ENCODE measurements around the gene ATP11A. TPM values are rescaled to one million over a fixed set of nuclear protein-coding genes. Genes with fewer than 3 reads are reported as not detected.
"Not testable (repeated sequence)": the region's sequence is repeated elsewhere in the genome, so short reads cannot be mapped to it uniquely, and the experiment has no call there.

The ATP11A gene
- total RNA-seq, 2 donors from 2014 or later: 33.8 to 41.0 TPM

- Mint-ChIP-seq H3K4me3 (no peak overlapping the region), H3K4me1 (ENCODE audit: low read depth) (peaks cover 16% of the 10 kb centered on the region), H3K36me3 (ENCODE audit: insufficient read depth in 2 of 2) (peaks cover 8 to 16% of the 10 kb centered on the region in 2 donors), H3K27ac (peak overlapping the region; percentile 59), H3K27me3 (ENCODE audit: low read depth) (no peaks in the 10 kb centered on the region), H3K9me3 (peaks cover 0 to 5% of the 10 kb centered on the region in 2 donors)
- DNase-seq: no peak
- ATAC-seq (replicated peaks in 1 of 2): no peak
Measured at GRCh38 chr13:112870737-112871287, 181.0 kb downstream of the ATP11A start.

GRCh38 chr13:112871742-112872141 is 181.9 kb downstream of the ATP11A start:
- no peak for ATAC-seq (replicated peaks in 1 of 2)
- peaks cover 16% of the 10 kb centered on the region for H3K4me1 Mint-ChIP-seq (ENCODE audit: low read depth)
- no peaks in the 10 kb centered on the region for H3K27me3 Mint-ChIP-seq (ENCODE audit: low read depth)
- DNase-seq: no peak
- H3K27ac Mint-ChIP-seq: no peak overlapping the region
- H3K36me3 Mint-ChIP-seq (ENCODE audit: insufficient read depth in 2 of 2): peaks cover 6 to 8% of the 10 kb centered on the region in 2 donors
- peaks cover 0 to 5% of the 10 kb centered on the region in 2 donors for H3K9me3 Mint-ChIP-seq
- H3K4me3 Mint-ChIP-seq: no peak overlapping the region

GRCh38 chr13:112872657-112873631 is 183.1 kb downstream of the ATP11A start:
- ATAC-seq (replicated peaks in 1 of 2) (peak; percentile 80 to 81), DNase-seq (peak; percentile 68 to 79)
- peak overlapping the region; percentile 49 to 58 for H3K4me3 Mint-ChIP-seq
- not testable (repeated sequence) for H3K36me3 Mint-ChIP-seq (ENCODE audit: insufficient read depth in 2 of 2); H3K27me3 Mint-ChIP-seq (ENCODE audit: low read depth); H3K9me3 Mint-ChIP-seq
- H3K27ac Mint-ChIP-seq: peak overlapping the region; percentile 91
- H3K4me1 Mint-ChIP-seq (ENCODE audit: low read depth): peaks cover 16% of the 10 kb centered on the region

- ATAC-seq (replicated peaks in 1 of 2): peak; percentile 67 to 71
- H3K27ac Mint-ChIP-seq: peak overlapping the region; percentile 91
Measured at GRCh38 chr13:112873851-112874750, 184.3 kb downstream of the ATP11A start.

GRCh38 chr13:112874751-112875300 is 185.0 kb downstream of the ATP11A start:
- H3K36me3 Mint-ChIP-seq (ENCODE audit: insufficient read depth in 2 of 2): peaks cover 0 to 6% of the 10 kb centered on the region in 2 donors
- H3K27me3 Mint-ChIP-seq (ENCODE audit: low read depth): no peaks in the 10 kb centered on the region
- H3K9me3 Mint-ChIP-seq: peaks cover 0 to 5% of the 10 kb centered on the region in 2 donors
- peaks cover 16% of the 10 kb centered on the region for H3K4me1 Mint-ChIP-seq (ENCODE audit: low read depth)
- ATAC-seq (replicated peaks in 1 of 2) (no peak), DNase-seq (no peak)
- H3K27ac Mint-ChIP-seq: no peak overlapping the region
- H3K4me3 Mint-ChIP-seq: no peak overlapping the region

More at GRCh38 chr13:112873851-112874750, 184.3 kb downstream of the ATP11A start:
- peak; percentile 83 to 86 for DNase-seq
- peaks cover 16% of the 10 kb centered on the region for H3K4me1 Mint-ChIP-seq (ENCODE audit: low read depth)
- no peaks in the 10 kb centered on the region for H3K27me3 Mint-ChIP-seq (ENCODE audit: low read depth)
- H3K4me3 Mint-ChIP-seq: peak overlapping the region; percentile 49 to 58
- H3K9me3 Mint-ChIP-seq: peaks cover 0 to 5% of the 10 kb centered on the region in 2 donors
- H3K36me3 Mint-ChIP-seq (ENCODE audit: insufficient read depth in 2 of 2): peaks cover 0 to 6% of the 10 kb centered on the region in 2 donors

- Mint-ChIP-seq H3K27me3 (ENCODE audit: low read depth) (no peaks in the 10 kb centered on the region), H3K27ac (no peak overlapping the region)
Measured at GRCh38 chr13:112875627-112876026, 185.8 kb downstream of the ATP11A start.

GRCh38 chr13:112876305-112877000 is 186.6 kb downstream of the ATP11A start:
- H3K36me3 Mint-ChIP-seq (ENCODE audit: insufficient read depth in 2 of 2): peaks cover 0 to 3% of the 10 kb centered on the region in 2 donors
- H3K4me1 Mint-ChIP-seq (ENCODE audit: low read depth): peaks cover 16% of the 10 kb centered on the region
- DNase-seq: no peak
- no peak overlapping the region for H3K27ac Mint-ChIP-seq
- H3K9me3 Mint-ChIP-seq: peaks cover 0 to 5% of the 10 kb centered on the region in 2 donors
- no peak overlapping the region for H3K4me3 Mint-ChIP-seq
- H3K27me3 Mint-ChIP-seq (ENCODE audit: low read depth): no peaks in the 10 kb centered on the region
- no peak for ATAC-seq (replicated peaks in 1 of 2)

More at GRCh38 chr13:112875627-112876026, 185.8 kb downstream of the ATP11A start:
- peaks cover 0 to 5% of the 10 kb centered on the region in 2 donors for H3K9me3 Mint-ChIP-seq
- no peak for DNase-seq
- ATAC-seq (replicated peaks in 1 of 2): no peak
- H3K4me3 Mint-ChIP-seq: no peak overlapping the region
- peaks cover 0 to 6% of the 10 kb centered on the region in 2 donors for H3K36me3 Mint-ChIP-seq (ENCODE audit: insufficient read depth in 2 of 2)
- peaks cover 16% of the 10 kb centered on the region for H3K4me1 Mint-ChIP-seq (ENCODE audit: low read depth)

GRCh38 chr13:112877066-112877465 is 187.2 kb downstream of the ATP11A start:
- DNase-seq (no peak), ATAC-seq (replicated peaks in 1 of 2) (no peak)
- H3K36me3 Mint-ChIP-seq (ENCODE audit: insufficient read depth in 2 of 2): peaks cover 0 to 3% of the 10 kb centered on the region in 2 donors
- no peak overlapping the region for H3K27ac Mint-ChIP-seq
- H3K9me3 Mint-ChIP-seq: peaks cover 0 to 5% of the 10 kb centered on the region in 2 donors
- H3K27me3 Mint-ChIP-seq (ENCODE audit: low read depth): no peaks in the 10 kb centered on the region
- H3K4me3 Mint-ChIP-seq: no peak overlapping the region
- H3K4me1 Mint-ChIP-seq (ENCODE audit: low read depth): peaks cover 16% of the 10 kb centered on the region

- Mint-ChIP-seq H3K9me3 (peaks cover 0 to 5% of the 10 kb centered on the region in 2 donors), H3K4me3 (no peak overlapping the region)
Measured at GRCh38 chr13:112877539-112877938, 187.7 kb downstream of the ATP11A start.

GRCh38 chr13:112877976-112878955 is 188.4 kb downstream of the ATP11A start:
- H3K27ac Mint-ChIP-seq: no peak overlapping the region
- H3K4me1 Mint-ChIP-seq (ENCODE audit: low read depth): peaks cover 7% of the 10 kb centered on the region
- ATAC-seq (replicated peaks in 1 of 2): no peak
- no peak for DNase-seq
- no peaks in the 10 kb centered on the region for H3K9me3 Mint-ChIP-seq
- H3K4me3 Mint-ChIP-seq: no peak overlapping the region
- H3K36me3 Mint-ChIP-seq (ENCODE audit: insufficient read depth in 2 of 2): peaks cover 0 to under 1% of the 10 kb centered on the region in 2 donors
- no peaks in the 10 kb centered on the region for H3K27me3 Mint-ChIP-seq (ENCODE audit: low read depth)

More at GRCh38 chr13:112877539-112877938, 187.7 kb downstream of the ATP11A start:
- no peak overlapping the region for H3K27ac Mint-ChIP-seq
- H3K36me3 Mint-ChIP-seq (ENCODE audit: insufficient read depth in 2 of 2): peaks cover 0 to 3% of the 10 kb centered on the region in 2 donors
- DNase-seq (no peak), ATAC-seq (replicated peaks in 1 of 2) (no peak)
- peaks cover 15% of the 10 kb centered on the region for H3K4me1 Mint-ChIP-seq (ENCODE audit: low read depth)
- H3K27me3 Mint-ChIP-seq (ENCODE audit: low read depth): no peaks in the 10 kb centered on the region

GRCh38 chr13:112879283-112879833 is 189.5 kb downstream of the ATP11A start:
- H3K27ac Mint-ChIP-seq: no peak overlapping the region
- H3K9me3 Mint-ChIP-seq: no peaks in the 10 kb centered on the region
- no peaks in the 10 kb centered on the region for H3K4me1 Mint-ChIP-seq (ENCODE audit: low read depth)
- DNase-seq (no peak), ATAC-seq (replicated peaks in 1 of 2) (no peak)
- H3K27me3 Mint-ChIP-seq (ENCODE audit: low read depth): no peaks in the 10 kb centered on the region
- H3K36me3 Mint-ChIP-seq (ENCODE audit: insufficient read depth in 2 of 2): no peaks in the 10 kb centered on the region
- H3K4me3 Mint-ChIP-seq: no peak overlapping the region

Data from activated T-cell treated with anti-CD3 and anti-CD28 coated beads, Interleukin-2, amount 50 U/mL, for 72 hours (primary cell).